Stimulated activated CD8-positive, alpha-beta memory T cell treated with anti-CD3 and anti-CD28 coated beads, Interleukin-15, amount 100 ng/mL, for 24 hours (primary cell): Measurements from ENCODE around the gene TMF1.
A peak's percentile ranks its signal among the peaks of the same experiment; 100 is the strongest.

Experiments
- DNase-seq: peaks from one replicate; pipeline ENCODE4 v3.0.0-alpha.2; 2020; ENCODE audit warnings: low read depth

The TMF1 gene

GRCh38 chr3:69081583-69082262, 29.6 kb upstream of the TMF1 start:
- DNase-seq: no peak

GRCh38 chr3:69080233-69080920, 28.2 kb upstream of the TMF1 start, which contains the start of gene UBA3:
Gene UBA3 (minus strand): TSS chr3:69080365. CDS start chr3:69080353, 12 bp downstream.
- peak; percentile 81 for DNase-seq

GRCh38 chr3:69079269-69080159, 27.4 kb upstream of the TMF1 start:
- DNase-seq: no peak

- DNase-seq: no peak
These were observed 20.8 kb upstream of the TMF1 start for GRCh38 chr3:69072928-69073327.

- no peak for DNase-seq
These were observed 14.0 kb upstream of the TMF1 start for GRCh38 chr3:69066121-69066520.

GRCh38 chr3:69065318-69065964, 13.3 kb upstream of the TMF1 start:
- DNase-seq: no peak

- no peak for DNase-seq
These were observed 11.5 kb upstream of the TMF1 start for GRCh38 chr3:69063636-69064035.

- DNase-seq: no peak
These were observed 7.6 kb upstream of the TMF1 start for GRCh38 chr3:69059688-69060087.

- DNase-seq: no peak
These were observed 6.8 kb upstream of the TMF1 start for GRCh38 chr3:69058947-69059224.

- DNase-seq: no peak
These were observed 6.2 kb upstream of the TMF1 start for GRCh38 chr3:69058180-69058946.

- no peak for DNase-seq
These were observed 352 bp upstream of the TMF1 start for GRCh38 chr3:69052472-69052898.

GRCh38 chr3:69048990-69049389, 3.1 kb downstream of the TMF1 start:
- DNase-seq: no peak

GRCh38 chr3:69044608-69045007, 7.5 kb downstream of the TMF1 start:
- DNase-seq: no peak

GRCh38 chr3:69033470-69033869, 18.7 kb downstream of the TMF1 start:
- no peak for DNase-seq

GRCh38 chr3:69032737-69033136, 19.4 kb downstream of the TMF1 start:
- no peak for DNase-seq

GRCh38 chr3:69032142-69032541, 20.0 kb downstream of the TMF1 start:
- DNase-seq: no peak

GRCh38 chr3:69031635-69032034, 20.5 kb downstream of the TMF1 start:
- DNase-seq: no peak

- DNase-seq: no peak
These were observed 31.3 kb downstream of the TMF1 start for GRCh38 chr3:69020857-69021256.

GRCh38 chr3:69020424-69020823, 31.7 kb downstream of the TMF1 start:
- DNase-seq: no peak

GRCh38 chr3:69016901-69017300, 35.2 kb downstream of the TMF1 start:
- DNase-seq: no peak

GRCh38 chr3:69016102-69016501, 36.0 kb downstream of the TMF1 start:
- no peak for DNase-seq
